T-helper 17 cell (primary cell): Measurements from ENCODE around the gene STK32B. TPM values are rescaled to one million over a fixed set of nuclear protein-coding genes. Genes with fewer than 3 reads are reported as not detected.

Experiments used
- ATAC-seq: fragments of 150-1000 bp; cut with Tn5 transposase; 2 replicates; pipeline ENCODE4 v1.10.0; 2021; ENCODE audit warnings: mild to moderate bottlenecking, moderate library complexity
- DNase-seq, 3 donors: peaks; one replicate each; pipeline versions ENCODE4 v3.0.0 to v3.0.0-alpha.2; 2020 to 2021
- H3K9me3 ChIP-seq: one replicate; pipeline ENCODE4 v1.7.0; 2013; ENCODE audit warnings: low read length, mild to moderate bottlenecking; ENCODE audit not compliant: control insufficient read depth, poor library complexity, severe bottlenecking
- H3K27ac Mint-ChIP-seq: one replicate; pipeline ENCODE4 v1.8.0; 2022; ENCODE audit warnings: mild to moderate bottlenecking, moderate library complexity, mixed read lengths
- H3K27me3 Mint-ChIP-seq: one replicate; pipeline ENCODE4 v1.8.0; 2022; ENCODE audit warnings: mixed read lengths
- H3K36me3 Mint-ChIP-seq: one replicate; pipeline ENCODE4 v1.8.0; 2022; ENCODE audit warnings: low read depth, mixed read lengths
- H3K4me1 Mint-ChIP-seq: one replicate; pipeline ENCODE4 v1.8.0; 2022; ENCODE audit warnings: mild to moderate bottlenecking, mixed read lengths
- H3K4me3 Mint-ChIP-seq: one replicate; pipeline ENCODE4 v1.8.0; 2022; ENCODE audit warnings: mild to moderate bottlenecking, moderate library complexity, mixed read lengths
- total RNA-seq, 4 donors: library from RNA in 2 of 4; stranded (reverse) in 2 of 4; gene quantifications; one replicate each; pipeline ENCODE4 v1.2.3 and lab custom pipeline; 2022 to 2026

STK32B gene
- total RNA-seq, 2 donors from 2014 or later, result 0.12 TPM; not detected in 1

DNA sequence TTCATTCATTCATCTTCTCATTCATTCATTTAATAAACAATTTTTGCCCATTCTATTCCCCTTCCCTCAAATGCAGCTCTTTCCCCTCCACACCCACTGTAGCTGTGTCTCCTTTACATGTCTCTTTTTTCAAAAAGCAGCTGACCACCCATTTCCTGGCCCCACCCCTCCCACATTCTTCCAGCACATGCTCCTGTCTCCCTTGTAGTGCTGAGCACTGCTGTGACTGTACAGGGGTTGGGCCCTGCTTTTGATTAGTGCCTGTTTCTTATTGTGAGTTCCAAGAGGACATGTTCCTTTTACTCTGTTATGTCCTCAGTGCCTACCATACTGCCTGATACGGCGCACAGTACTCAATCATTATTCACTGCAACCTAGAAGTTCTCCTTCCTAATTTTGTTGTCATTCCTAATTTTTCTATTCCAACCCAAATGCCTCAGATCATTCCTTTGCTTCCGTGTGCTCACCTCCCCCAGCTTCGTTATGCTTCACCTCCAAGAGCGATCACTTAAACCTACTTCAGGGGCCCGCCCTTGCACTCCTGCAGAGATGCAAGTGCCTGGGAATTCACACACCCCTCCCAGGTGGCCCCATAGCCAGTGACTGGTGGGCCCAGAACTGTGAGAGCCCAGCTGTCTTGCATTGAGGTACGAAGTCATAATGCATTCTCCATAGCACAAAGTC lies 152.2 kb downstream of the STK32B start:
- H3K4me3 Mint-ChIP-seq, result no peak overlapping the region
- no peaks in the 10 kb centered on the region for H3K4me1 Mint-ChIP-seq
- no peaks in the 10 kb centered on the region for H3K36me3 Mint-ChIP-seq
- H3K9me3 ChIP-seq, result no peaks in the 10 kb centered on the region
- peaks cover 4% of the 10 kb centered on the region for H3K27me3 Mint-ChIP-seq
- H3K27ac Mint-ChIP-seq, result no peak overlapping the region
- DNase-seq, result no peak
- no peak for ATAC-seq

DNA sequence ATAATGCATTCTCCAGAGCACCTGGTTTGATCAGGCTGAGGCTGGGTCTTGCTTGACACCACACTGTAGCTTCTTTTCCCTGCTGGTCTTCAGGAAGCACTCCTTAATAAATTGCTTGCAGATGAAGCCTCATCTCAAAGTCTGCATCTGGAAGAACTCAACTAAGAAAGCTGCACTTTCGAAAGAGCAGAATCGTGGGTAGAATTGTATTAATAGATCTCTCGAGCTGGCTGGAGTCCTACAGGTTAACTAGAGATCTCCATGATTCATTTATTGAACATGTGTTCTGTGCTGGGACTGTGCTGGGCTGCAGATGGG lies 152.7 kb downstream of the STK32B start:
- no peak for ATAC-seq
- H3K9me3 ChIP-seq, result no peaks in the 10 kb centered on the region
- no peaks in the 10 kb centered on the region for H3K4me1 Mint-ChIP-seq
- DNase-seq, result no peak
- no peaks in the 10 kb centered on the region for H3K36me3 Mint-ChIP-seq
- no peak overlapping the region for H3K4me3 Mint-ChIP-seq
- peaks cover 4% of the 10 kb centered on the region for H3K27me3 Mint-ChIP-seq
- no peak overlapping the region for H3K27ac Mint-ChIP-seq

DNA sequence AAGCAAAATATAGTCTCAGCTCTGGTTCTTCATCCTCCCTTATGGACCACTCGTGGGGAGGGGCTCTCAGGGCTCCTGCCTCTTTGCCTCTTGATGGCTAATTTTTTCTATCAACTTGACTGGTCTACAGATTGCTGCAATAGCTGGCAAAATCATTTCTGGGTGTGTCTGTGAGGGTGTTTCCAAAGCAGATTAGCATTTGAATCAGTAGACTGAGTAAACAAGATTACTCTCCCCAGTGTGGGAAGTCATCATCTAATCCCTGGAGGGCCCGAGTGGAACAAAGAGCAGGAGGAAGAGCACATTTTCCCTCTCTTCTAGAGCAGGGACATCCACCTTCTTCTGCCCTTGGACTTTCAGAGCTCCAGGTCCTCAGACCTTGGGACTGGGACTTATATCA lies 153.5 kb downstream of the STK32B start:
- no peaks in the 10 kb centered on the region for H3K36me3 Mint-ChIP-seq
- no peak for ATAC-seq

DNA sequence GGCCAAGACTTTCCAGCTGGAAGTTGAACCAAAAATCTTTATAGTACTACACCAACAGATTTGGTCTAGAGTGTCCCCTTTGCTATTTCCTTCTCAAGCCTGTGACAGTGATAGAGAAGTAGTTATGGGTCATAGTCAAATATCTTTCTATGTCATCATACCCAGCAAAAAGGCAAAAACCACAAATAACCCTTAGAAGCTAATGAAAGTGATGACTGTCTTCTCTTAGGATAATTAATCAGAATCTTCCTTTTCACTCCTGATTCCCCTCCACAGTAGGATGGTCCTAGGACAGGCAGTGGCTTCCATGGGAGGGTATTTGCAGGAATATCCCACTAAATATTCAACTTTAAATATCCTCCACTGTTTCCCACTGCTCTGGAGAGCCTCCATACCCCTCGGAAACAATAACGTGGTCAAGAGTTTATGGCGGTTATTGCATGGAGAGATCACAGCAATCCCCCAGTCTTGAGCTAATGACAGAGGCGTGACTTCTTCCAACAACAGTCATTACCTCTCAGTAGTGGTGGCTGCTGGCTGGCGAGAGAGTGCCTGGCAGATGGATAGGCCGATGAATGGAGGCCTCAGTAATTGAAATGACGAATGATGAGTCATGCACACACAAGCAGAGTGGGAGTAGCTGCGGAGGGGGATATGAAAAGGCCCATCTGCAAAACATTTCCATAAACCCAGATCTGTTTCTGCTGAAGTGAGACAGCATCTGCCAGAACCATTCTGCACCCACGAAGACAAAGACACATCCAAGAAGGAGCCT lies 154.9 kb downstream of the STK32B start:
- no peaks in the 10 kb centered on the region for H3K4me1 Mint-ChIP-seq
- H3K27me3 Mint-ChIP-seq, result no peaks in the 10 kb centered on the region
- no peaks in the 10 kb centered on the region for H3K36me3 Mint-ChIP-seq
- H3K4me3 Mint-ChIP-seq, result no peak overlapping the region
- ATAC-seq (no peak), DNase-seq (no peak)
- no peaks in the 10 kb centered on the region for H3K9me3 ChIP-seq
- no peak overlapping the region for H3K27ac Mint-ChIP-seq

More for the DNA sequence above, 153.5 kb downstream of the STK32B start:
- H3K4me1 Mint-ChIP-seq, result no peaks in the 10 kb centered on the region
- no peaks in the 10 kb centered on the region for H3K9me3 ChIP-seq
- DNase-seq, result no peak
- no peak overlapping the region for H3K27ac Mint-ChIP-seq
- peaks cover 2% of the 10 kb centered on the region for H3K27me3 Mint-ChIP-seq
- H3K4me3 Mint-ChIP-seq, result no peak overlapping the region

DNA sequence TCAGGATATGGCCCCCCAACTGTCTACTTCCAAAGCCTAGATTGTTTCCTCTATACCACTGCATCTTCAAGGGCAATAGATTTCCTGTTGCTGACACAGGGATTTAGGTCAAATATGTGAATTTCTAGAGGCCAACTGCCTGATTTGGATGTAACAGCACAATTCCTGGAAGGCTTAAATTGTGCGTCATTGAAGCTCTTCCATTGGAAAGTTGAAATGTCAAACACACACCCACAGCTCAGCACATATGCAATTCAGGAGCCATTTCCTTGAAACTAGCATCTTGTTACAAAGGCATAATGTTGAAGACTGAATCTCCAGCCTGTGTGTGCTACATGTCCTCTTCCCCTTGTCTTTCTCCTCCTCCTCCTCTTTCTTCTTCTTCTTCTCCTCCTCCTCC lies 158.6 kb downstream of the STK32B start:
- H3K36me3 Mint-ChIP-seq, result no peaks in the 10 kb centered on the region
- DNase-seq, result no peak
- no peaks in the 10 kb centered on the region for H3K4me1 Mint-ChIP-seq
- H3K4me3 Mint-ChIP-seq, result no peak overlapping the region
- H3K27me3 Mint-ChIP-seq, result peaks cover 8% of the 10 kb centered on the region
- no peak overlapping the region for H3K27ac Mint-ChIP-seq
- no peak for ATAC-seq
- H3K9me3 ChIP-seq, result no peaks in the 10 kb centered on the region

DNA sequence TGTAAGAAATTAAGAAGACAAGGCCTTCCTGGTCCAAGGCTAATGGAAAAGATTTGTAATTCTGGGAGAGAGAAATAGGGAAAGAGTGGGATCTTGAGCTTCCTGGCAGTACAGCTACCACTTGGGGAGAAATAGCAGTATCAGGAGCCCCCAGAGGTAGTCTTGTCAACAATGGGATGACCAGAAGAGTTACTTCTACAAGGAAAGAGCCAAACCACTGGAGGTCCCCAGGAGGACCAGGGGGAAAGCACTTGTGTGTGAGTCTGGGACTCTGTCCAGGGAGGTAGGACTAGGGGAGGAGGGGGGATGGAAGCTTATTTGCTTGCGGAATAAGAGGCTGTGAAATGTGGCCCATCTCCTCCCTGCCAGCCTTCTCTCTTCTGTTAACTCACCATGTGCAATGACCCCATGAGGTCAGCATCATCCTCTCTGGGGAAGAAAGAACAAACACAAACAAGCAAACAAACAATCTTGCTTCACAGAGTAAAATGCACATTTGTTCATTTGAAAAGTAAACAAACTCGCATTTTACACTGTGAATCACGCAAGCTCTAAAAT lies 160.1 kb downstream of the STK32B start:
- Mint-ChIP-seq H3K27me3 (peaks cover 14% of the 10 kb centered on the region), H3K36me3 (no peaks in the 10 kb centered on the region), H3K27ac (no peak overlapping the region), H3K4me1 (no peaks in the 10 kb centered on the region), H3K4me3 (no peak overlapping the region)
- ATAC-seq (no peak), DNase-seq (no peak)
- no peaks in the 10 kb centered on the region for H3K9me3 ChIP-seq

DNA sequence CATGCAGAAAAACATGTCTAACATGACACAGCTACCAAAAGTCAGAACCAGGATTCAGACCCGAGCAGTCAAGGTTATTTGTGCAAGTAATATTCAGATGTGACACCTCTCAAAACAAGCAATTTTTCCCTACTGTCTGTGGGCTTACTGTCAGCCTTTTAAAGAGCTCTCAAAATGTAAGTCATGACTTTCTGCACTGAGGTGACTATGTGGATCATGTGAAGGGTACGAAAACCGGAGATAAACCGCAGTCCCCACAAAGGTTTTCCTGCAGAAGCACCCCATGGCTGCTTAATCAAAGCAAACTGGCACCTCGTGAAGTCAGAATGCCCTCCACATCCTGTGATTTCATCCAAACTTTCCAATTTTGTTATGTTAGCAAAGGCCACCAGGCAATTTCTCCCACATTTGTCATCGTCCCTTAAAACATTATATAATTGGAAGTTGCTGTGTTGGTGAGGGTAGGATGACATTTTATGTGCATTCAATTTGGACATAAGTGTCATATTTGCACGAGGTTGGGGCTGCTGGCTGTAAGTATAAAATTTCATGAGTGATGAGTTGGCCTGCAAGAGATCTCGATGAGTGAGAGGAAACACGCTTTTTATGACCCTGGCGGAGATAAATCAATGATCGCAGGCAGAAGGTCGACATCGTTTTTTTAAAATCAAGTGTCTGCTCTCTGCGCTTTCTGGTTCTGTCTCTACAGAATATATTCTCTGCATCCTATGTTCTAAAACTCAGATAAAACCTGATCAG lies 161.2 kb downstream of the STK32B start:
- Mint-ChIP-seq H3K27ac (no peak overlapping the region), H3K4me1 (no peaks in the 10 kb centered on the region), H3K27me3 (peaks cover 14% of the 10 kb centered on the region), H3K4me3 (no peak overlapping the region), H3K36me3 (no peaks in the 10 kb centered on the region)
- no peaks in the 10 kb centered on the region for H3K9me3 ChIP-seq
- ATAC-seq, result no peak
- DNase-seq, result no peak

DNA sequence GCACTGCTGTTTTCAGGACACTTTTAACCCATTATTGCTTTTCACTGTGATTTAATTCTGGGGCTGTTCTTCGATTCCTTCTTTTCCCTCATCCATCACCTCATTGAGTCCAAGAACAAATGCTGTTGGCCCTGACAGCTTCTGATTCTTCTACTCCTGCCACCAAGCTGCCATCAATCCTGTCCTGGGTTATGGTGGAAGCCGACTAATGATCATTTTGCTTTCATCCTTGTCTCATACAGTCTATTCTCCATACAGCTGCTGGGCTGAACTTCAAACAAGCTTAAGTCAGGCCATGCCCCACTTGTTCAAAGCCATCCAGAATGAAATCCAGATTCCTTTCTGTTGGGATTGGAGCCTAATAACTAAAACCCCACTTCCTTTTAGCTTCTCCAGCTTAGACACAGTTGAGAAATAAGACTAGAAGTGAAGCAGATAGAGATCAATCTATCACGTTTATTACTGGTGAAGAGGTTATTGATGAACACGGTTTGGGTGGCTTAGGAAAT lies 161.9 kb downstream of the STK32B start:
- no peak overlapping the region for H3K27ac Mint-ChIP-seq
- no peaks in the 10 kb centered on the region for H3K4me1 Mint-ChIP-seq
- no peaks in the 10 kb centered on the region for H3K9me3 ChIP-seq
- no peaks in the 10 kb centered on the region for H3K36me3 Mint-ChIP-seq
- no peak for ATAC-seq
- H3K4me3 Mint-ChIP-seq, result no peak overlapping the region
- peaks cover 14% of the 10 kb centered on the region for H3K27me3 Mint-ChIP-seq
- no peak for DNase-seq

DNA sequence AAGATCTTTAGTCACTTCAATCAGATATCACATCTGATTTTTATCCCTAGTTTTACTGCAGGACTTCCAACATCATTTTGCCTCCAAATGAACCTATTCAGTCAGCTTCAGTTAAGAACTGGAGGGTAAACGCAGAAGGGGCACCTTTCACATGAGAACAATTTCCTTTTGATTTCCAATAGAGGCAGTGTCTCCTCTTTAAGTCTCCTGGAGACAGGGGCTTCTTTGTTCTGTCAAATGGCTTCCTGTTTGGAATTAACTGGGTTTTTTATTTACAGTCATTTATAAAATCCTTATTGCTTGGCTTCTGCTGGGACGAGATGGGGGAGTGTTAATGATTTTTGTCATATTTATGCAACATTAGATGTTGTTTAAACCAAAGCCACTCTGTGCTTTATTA lies 164.0 kb downstream of the STK32B start:
- DNase-seq, result no peak
- no peak overlapping the region for H3K27ac Mint-ChIP-seq
- ATAC-seq, result no peak
- peaks cover 14% of the 10 kb centered on the region for H3K27me3 Mint-ChIP-seq
- H3K4me3 Mint-ChIP-seq, result no peak overlapping the region
- no peaks in the 10 kb centered on the region for H3K9me3 ChIP-seq
- H3K4me1 Mint-ChIP-seq, result no peaks in the 10 kb centered on the region
- H3K36me3 Mint-ChIP-seq, result no peaks in the 10 kb centered on the region

DNA sequence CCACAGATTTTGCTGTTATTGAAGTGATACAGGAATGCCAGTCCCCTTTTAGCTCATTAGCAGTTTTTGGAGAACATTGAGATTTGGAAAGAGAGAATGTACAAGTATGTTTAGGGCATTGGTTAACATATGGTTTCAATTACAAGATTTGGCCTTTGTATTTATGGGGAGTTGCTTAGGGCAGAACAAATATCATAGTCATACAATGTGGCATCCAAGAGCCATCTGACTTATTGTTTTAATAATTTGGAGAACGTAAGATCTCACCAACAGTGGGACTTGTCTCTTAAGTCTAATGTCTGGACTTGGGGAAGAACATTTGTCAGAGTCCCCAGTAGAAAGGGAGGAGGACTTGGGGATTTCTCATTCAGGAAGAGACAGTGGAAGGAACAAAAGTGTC lies 166.1 kb downstream of the STK32B start:
- H3K36me3 Mint-ChIP-seq, result no peaks in the 10 kb centered on the region
- no peak overlapping the region for H3K4me3 Mint-ChIP-seq
- no peak for DNase-seq
- H3K27ac Mint-ChIP-seq, result no peak overlapping the region
- H3K9me3 ChIP-seq, result no peaks in the 10 kb centered on the region
- H3K4me1 Mint-ChIP-seq, result no peaks in the 10 kb centered on the region
- no peak for ATAC-seq
- peaks cover 14% of the 10 kb centered on the region for H3K27me3 Mint-ChIP-seq

DNA sequence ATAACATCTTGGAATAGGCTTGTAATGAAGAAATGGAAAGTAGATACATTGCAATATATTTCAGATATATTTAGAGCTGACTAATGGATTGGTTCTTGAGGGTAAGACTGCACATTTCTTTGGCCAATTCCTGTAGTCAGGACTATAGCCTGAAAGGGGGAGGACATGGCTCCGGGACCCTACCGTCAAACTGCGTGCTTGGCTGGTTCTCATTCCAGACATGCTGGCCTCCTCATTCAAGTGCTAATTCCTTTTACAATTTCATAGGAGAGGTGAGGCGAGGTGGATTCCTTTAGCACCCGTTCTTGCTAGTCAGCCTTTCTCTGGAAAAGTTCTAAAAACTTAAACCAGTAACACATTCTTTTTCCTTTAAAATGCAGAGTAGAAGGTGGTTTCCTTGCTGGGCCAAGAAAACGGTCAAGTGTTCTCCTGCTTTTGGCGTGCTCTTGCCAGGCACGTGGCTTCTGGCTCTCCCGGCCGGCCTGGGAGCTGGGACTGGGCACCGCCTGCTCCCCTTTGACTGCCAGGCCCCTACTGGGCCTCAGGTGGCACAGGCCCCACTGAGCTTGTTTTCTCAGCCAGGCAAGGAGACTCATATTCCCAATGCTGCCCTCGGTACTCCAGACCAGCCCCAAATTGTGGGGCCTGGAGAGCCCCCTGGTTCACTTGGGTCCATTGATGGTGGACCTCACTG lies 167.2 kb downstream of the STK32B start:
- H3K36me3 Mint-ChIP-seq, result no peaks in the 10 kb centered on the region
- ATAC-seq (no peak), DNase-seq (no peak)
- H3K27ac Mint-ChIP-seq, result no peak overlapping the region
- no peaks in the 10 kb centered on the region for H3K9me3 ChIP-seq
- no peak overlapping the region for H3K4me3 Mint-ChIP-seq
- H3K4me1 Mint-ChIP-seq, result no peaks in the 10 kb centered on the region
- peaks cover 14% of the 10 kb centered on the region for H3K27me3 Mint-ChIP-seq

DNA sequence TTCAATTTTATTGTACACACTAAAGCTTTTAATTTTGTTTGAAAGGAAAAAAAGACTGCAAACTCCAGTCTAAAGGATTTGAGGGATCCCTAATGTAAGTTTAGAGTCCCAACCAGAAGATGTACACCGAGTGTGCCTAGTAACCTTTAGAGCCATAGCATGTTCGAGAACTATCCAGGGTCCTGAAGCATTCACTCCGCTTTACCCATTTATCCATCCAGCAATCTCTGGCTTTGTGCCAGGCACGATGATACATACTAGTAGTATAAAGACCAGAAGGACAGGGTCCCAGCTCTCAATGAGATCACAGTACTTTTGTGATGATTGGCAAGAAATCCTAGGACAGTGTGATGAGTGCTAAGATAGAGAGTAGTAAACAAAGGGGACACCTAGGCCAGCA lies 168.7 kb downstream of the STK32B start:
- DNase-seq (no peak), ATAC-seq (no peak)
- Mint-ChIP-seq H3K27me3 (peaks cover 5% of the 10 kb centered on the region), H3K4me1 (no peaks in the 10 kb centered on the region), H3K36me3 (no peaks in the 10 kb centered on the region), H3K27ac (no peak overlapping the region), H3K4me3 (no peak overlapping the region)
- H3K9me3 ChIP-seq, result no peaks in the 10 kb centered on the region

DNA sequence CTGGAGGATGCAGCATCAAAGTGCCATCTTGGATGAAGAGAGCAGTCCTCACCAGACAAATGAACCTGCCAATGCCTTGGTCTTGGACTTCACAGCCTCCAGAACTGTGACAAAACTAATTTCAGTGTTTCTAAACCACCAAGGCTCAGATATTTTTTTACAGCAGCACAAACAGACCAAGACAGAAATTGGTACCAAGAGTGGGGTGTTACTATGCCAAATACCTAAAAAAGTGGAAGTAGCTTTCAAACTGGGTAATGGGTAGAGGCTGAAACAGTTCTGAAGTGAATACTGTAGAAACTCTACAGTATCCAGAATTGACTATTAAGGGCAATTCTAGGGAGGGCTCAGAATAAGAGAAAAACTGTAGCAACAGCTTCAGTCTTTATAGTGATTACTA lies 170.8 kb downstream of the STK32B start:
- no peaks in the 10 kb centered on the region for H3K36me3 Mint-ChIP-seq
- H3K4me1 Mint-ChIP-seq, result no peaks in the 10 kb centered on the region
- no peak overlapping the region for H3K4me3 Mint-ChIP-seq
- ATAC-seq (no peak), DNase-seq (no peak)
- no peaks in the 10 kb centered on the region for H3K9me3 ChIP-seq
- no peaks in the 10 kb centered on the region for H3K27me3 Mint-ChIP-seq
- no peak overlapping the region for H3K27ac Mint-ChIP-seq
